BE2C (cell line): ENCODE results near the gene AMDHD2.

Source experiments
- DNase-seq: peaks from one replicate; pipeline ENCODE4 v3.0.0-alpha.2; 2020
- H3K27me3 ChIP-seq: fragments of 250-450 bp; sonication (Bioruptor Pico); 2 replicates; pipeline ENCODE4 v1.5.1; 2020; ENCODE audit warnings: mild to moderate bottlenecking
- H3K36me3 ChIP-seq: fragments of 250-450 bp; sonication (Bioruptor Pico); 2 replicates; pipeline ENCODE4 v1.5.1; 2020; ENCODE audit warnings: mild to moderate bottlenecking
- H3K4me1 ChIP-seq: fragments of 250-450 bp; sonication (Bioruptor Pico); 2 replicates; pipeline ENCODE4 v1.5.1; 2020
- H3K4me3 ChIP-seq: 2 replicates; pipeline ENCODE4 v1.5.1; 2011; ENCODE audit warnings: low read depth, low read length
- H3K9me3 ChIP-seq: fragments of 250-450 bp; sonication (Bioruptor Pico); 2 replicates; pipeline ENCODE4 v1.5.1; 2020
- TF ChIP-seq, protein P1 (sequence below): IDR thresholded peaks from 2 replicates; pipeline ENCODE4 v1.5.1; 2012; ENCODE audit warnings: mild to moderate bottlenecking, low read depth, low read length

Gene AMDHD2

GRCh38 chr16:2508722-2509400, 11.3 kb upstream of the AMDHD2 start:
- no peak for DNase-seq
- TF ChIP-seq, protein P1, sequence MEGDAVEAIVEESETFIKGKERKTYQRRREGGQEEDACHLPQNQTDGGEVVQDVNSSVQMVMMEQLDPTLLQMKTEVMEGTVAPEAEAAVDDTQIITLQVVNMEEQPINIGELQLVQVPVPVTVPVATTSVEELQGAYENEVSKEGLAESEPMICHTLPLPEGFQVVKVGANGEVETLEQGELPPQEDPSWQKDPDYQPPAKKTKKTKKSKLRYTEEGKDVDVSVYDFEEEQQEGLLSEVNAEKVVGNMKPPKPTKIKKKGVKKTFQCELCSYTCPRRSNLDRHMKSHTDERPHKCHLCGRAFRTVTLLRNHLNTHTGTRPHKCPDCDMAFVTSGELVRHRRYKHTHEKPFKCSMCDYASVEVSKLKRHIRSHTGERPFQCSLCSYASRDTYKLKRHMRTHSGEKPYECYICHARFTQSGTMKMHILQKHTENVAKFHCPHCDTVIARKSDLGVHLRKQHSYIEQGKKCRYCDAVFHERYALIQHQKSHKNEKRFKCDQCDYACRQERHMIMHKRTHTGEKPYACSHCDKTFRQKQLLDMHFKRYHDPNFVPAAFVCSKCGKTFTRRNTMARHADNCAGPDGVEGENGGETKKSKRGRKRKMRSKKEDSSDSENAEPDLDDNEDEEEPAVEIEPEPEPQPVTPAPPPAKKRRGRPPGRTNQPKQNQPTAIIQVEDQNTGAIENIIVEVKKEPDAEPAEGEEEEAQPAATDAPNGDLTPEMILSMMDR = no peak
- no peak overlapping the region for H3K4me3 ChIP-seq
- H3K4me1 ChIP-seq = peaks cover 3% of the 10 kb centered on the region; the same call in 1 of the 2 replicates
- H3K27me3 ChIP-seq = no peaks in the 10 kb centered on the region
- peaks cover under 1% of the 10 kb centered on the region; the same call in 1 of the 2 replicates for H3K36me3 ChIP-seq
- no peaks in the 10 kb centered on the region for H3K9me3 ChIP-seq

DNA sequence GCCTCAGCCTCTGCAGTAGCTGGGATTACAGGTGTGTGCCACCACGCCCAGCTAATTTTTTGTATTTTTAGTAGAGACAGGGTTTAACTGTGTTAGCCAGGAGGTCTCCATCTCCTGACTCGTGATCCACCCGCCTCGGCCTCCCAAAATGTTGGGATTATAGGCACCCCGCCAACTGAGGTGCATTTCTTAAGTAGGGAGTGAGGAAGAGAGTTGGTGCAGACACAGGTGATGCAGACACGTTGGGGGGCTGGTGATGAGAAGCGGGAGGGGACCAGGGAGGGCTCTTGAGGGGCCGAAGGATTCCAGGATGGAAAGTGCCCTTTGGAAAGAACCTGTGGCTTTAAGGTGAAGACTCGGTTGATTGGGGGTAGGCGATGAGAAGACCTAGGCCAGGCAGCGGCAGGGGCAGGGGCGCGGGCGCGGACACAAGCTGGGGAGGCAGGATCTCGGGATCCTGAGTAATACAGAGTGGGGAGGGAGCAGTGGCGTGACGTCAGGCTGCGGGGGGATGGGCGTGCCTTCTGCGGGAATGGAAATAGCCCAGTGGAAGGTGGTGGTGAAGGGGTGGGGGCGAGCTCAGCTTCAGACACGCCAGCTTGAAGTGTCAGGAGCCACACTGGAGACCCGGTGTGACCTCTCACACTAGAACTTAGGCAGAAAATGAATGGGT, 8.9 kb upstream of the AMDHD2 start:
- Histone ChIP-seq H3K27me3 (no peaks in the 10 kb centered on the region), H3K36me3 (peaks cover 4% of the 10 kb centered on the region; the same call in 1 of the 2 replicates), H3K4me3 (no peak overlapping the region), H3K4me1 (peaks cover 3% of the 10 kb centered on the region; the same call in 1 of the 2 replicates), H3K9me3 (no peaks in the 10 kb centered on the region)
- TF ChIP-seq, protein P1 = no peak
- DNase-seq = no peak

GRCh38 chr16:2511996-2512734, 8.0 kb upstream of the AMDHD2 start:
- peaks cover 6% of the 10 kb centered on the region; the same call in 1 of the 2 replicates for H3K36me3 ChIP-seq
- peaks cover 3% of the 10 kb centered on the region; the same call in 1 of the 2 replicates for H3K4me1 ChIP-seq
- H3K4me3 ChIP-seq = no peak overlapping the region
- TF ChIP-seq, protein P1 = no peak
- no peak for DNase-seq
- H3K9me3 ChIP-seq = no peaks in the 10 kb centered on the region
- no peaks in the 10 kb centered on the region for H3K27me3 ChIP-seq

DNA sequence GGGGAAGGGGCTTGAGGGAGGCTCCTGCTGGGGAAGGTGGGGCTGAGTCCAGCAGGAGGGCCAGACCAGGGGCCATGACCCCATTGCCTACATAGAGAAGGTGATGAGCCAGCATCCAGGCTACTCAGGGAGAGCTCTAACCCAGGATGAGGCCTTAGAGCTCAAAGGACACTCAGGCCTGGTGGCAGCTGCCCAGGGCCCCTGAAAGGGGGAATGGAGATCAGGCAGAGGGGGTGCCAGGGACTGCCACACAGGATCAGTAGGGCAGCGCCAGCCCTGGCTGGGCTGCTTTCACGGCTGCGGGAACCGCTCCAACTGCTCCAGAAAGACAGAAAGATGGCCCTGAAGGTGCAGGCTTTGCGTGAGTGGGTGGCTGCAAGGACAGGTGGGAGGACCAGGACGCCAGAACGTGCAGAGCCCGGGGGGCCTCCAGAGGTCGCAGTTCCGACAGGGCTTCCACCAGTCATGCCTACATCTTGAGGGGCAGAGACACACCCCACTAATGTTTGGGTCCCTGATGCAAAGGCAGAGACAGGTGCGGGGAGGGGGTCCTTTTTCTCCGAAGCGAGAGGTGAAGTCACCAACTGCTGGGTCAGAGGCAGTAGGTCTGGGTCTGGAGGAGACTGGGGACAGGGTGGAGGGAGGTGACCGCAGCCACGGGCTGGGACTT, 7.3 kb upstream of the AMDHD2 start:
- Histone ChIP-seq H3K36me3 (peaks cover 6% of the 10 kb centered on the region; the same call in 1 of the 2 replicates), H3K4me3 (peak overlapping the region; percentile 81), H3K9me3 (no peaks in the 10 kb centered on the region), H3K27me3 (no peaks in the 10 kb centered on the region), H3K4me1 (peaks cover 3% of the 10 kb centered on the region; the same call in 1 of the 2 replicates)
- DNase-seq = no peak
- TF ChIP-seq, protein P1 = no peak

DNA sequence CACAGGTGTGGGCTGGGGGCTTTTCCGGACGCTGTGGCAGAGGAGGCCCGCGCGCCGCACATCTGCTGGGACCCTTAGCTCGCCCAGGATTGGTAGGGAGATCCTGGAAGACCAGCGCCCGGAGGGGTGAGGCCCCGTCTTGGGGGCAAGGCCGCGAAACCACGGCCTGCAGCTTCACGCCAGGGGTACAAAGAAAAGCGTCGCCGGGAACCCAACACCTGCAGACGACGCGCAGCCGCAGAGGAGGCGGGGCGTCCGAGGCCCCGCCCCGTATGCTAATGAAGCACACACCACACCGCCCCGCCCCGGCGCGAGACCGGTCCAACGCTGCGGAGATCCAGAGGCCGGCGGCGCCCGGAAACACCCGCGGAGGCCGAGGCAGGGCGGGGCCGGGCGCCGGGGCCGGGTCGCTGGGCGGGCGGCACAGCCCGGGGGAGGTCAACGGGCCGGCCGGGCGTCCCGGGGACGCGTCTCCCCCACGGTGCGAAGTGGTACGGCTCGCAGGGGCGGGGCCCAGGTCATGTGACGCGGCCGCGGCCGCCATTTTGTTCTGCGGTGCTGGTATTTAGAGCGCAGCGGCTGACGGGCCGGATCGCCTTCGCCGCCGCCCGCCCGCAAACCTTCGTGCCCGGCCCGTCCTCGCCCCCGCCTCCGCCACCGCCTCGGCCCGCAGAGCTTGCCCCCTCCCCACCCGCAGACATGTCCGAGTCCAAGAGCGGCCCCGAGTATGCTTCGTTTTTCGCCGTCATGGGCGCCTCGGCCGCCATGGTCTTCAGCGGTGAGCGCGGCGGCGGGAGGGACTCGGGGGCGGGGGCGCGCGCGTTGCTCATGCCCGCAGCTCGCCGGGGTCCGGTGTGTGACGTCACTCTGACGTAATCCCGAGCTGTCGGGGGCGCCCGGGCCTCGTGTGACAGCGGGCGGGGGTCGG, 6.5 kb upstream of the AMDHD2 start, which contains the start of gene ATP6V0C:
TSS of gene ATP6V0C (plus strand) at position 548 of the 928 bp plus-strand sequence. CDS start at position 700, 152 bp downstream.
- H3K36me3 ChIP-seq = peaks cover 6% of the 10 kb centered on the region; the same call in 1 of the 2 replicates
- H3K4me3 ChIP-seq = peak within 1 kb of the TSS; percentile 81
- H3K27me3 ChIP-seq = no peaks in the 10 kb centered on the region
- H3K4me1 ChIP-seq = peaks cover 3% of the 10 kb centered on the region; the same call in 1 of the 2 replicates
- DNase-seq = peak; percentile 95
- TF ChIP-seq, protein P1 = no peak
- H3K9me3 ChIP-seq = no peaks in the 10 kb centered on the region
